HG03175 (cell line): Measurements from ENCODE around the gene FRMD4A.

Experiments
- ATAC-seq: cut with Tn5 transposase; IDR thresholded peaks from one replicate; pipeline ENCODE4 v1.9.1; 2021; ENCODE audit warnings: mild to moderate bottlenecking, moderate library complexity; ENCODE audit not compliant: unreplicated experiment

FRMD4A gene

DNA sequence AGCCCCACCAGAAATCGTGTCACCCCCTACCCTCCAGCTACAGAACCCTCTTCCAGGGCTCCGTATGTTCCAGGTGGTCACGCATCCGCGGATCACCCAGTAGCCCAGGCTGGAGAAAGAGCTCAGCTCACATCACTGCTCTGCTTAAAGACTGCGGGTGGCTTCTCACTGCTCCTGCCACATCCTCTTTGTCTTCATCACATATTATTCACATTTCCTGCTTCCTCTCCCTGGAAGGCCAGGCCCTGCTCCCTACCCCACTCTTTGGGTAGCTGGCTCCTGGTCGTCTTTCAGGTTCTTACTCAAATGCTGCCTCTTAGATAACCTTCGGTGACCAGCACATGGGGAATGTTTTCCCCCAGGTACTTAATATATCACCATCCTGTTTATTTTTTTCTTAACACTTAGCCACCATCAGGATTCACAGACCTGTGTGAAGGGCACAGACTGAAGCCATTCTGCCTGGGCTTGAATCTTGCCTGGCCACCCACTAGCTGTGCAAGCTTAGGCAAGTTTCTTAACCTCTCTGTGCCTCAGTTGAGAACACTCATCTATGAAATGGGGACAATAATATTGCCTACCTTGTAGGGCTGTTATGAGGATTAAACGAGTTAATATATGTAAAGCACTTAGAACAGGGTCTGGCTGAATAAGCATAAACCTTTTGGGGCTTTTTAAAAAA, 436.2 kb downstream of the FRMD4A start:
- no peak for ATAC-seq

DNA sequence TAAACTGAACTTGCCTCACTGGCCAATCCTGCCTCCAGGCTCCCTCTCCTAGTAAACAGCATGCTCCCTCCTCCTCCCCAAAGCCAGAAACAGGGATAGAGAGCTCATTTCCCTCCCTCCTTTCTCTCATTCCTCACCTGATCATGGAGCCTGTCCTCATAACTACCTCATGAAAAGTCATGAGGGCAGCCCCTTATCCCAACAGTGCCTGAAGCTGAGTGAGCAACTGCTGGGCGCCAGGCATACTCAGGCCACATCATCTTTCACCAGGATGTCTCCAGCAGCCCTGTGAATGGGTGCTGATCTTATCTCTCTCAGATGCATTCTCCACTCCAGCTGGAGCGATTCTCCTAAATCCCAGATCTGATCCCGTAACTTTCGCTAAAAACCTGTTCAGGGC, 436.8 kb downstream of the FRMD4A start:
- no peak for ATAC-seq

DNA sequence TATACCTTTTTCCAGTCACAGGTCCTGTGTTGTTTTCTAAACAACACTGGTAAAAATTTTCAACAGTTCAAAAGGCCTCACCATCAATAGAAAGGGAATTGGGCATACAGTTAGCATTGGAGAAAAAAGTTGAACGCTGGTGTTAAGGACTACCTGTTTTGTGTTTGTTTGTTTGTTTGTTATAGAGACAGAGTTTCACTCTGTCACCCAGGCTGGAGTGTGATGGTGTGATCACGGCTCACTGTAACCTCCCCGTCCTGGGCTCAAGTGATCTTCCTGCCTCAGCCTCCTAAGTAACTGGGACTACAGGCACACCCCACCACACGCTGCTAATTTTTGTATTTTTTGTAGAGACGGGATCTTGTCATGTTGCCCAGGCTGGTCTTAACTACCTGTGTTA, 437.9 kb downstream of the FRMD4A start:
- no peak for ATAC-seq

DNA sequence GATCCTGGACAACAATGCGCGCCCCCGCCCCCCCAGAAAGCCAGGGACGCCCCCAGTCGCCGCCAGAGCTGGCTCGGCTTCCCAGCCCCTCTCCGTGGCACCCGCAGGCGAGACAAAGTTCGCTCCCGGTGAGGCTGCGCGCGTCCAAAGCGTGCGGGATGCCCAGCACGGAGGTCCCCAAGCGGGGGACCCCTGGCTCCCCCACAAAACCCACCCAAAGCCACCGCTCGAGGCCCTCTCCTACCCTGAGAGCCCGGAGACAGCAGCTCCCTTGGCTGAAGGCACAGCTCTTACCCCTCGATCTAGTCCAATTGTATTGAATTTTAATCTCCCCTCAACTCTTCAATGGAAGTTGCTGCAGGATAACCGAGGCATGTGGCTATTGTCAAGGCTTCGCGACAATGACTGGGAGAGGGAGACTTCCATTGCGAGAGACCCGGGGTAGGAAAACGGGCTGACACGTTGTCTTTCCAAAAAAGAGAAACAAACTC, 438.7 kb downstream of the FRMD4A start:
- no peak for ATAC-seq

DNA sequence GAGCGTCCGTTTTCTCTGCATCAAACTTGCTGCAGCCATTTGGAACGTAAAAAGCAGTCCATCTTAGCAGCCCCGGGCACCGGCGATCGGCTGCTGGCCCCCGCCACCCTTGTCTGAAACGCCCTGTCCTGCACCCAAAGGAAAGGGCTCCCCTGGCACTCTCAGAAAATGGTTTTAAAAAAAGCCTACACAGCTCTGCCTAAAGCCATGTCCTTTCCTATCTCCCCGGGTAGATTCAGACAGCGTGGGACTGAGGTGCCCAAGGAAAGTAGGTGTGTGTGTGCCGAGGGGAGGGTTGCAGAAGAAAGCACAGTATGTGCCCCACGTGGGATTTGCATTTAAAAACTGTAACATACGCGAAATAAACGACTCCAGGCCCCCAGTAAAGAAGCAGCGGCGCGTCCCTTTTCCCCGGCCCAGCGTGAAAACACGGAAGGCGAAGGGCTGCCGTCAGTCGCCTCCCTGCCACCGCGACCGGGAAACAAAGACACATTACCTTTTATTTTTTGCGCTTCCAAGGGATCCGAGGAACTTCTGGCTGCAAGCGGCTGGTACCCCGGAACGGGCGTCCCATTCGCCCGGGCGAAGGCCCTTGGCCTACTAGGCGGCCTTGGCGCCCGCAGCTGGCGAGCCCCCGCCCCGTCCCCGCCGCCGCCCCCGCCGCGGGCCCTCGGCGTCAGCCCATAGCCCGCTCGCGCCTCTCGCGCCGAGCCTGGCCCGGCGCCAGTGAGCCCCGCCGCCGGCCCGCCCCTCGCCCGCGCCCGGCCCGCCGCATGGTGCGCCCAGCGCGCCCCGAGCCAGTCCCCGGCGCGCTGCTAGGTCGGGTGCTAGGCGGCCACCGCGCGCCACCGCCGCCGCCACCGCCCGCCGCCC, 439.4 kb downstream of the FRMD4A start:
- ATAC-seq, result no peak

DNA sequence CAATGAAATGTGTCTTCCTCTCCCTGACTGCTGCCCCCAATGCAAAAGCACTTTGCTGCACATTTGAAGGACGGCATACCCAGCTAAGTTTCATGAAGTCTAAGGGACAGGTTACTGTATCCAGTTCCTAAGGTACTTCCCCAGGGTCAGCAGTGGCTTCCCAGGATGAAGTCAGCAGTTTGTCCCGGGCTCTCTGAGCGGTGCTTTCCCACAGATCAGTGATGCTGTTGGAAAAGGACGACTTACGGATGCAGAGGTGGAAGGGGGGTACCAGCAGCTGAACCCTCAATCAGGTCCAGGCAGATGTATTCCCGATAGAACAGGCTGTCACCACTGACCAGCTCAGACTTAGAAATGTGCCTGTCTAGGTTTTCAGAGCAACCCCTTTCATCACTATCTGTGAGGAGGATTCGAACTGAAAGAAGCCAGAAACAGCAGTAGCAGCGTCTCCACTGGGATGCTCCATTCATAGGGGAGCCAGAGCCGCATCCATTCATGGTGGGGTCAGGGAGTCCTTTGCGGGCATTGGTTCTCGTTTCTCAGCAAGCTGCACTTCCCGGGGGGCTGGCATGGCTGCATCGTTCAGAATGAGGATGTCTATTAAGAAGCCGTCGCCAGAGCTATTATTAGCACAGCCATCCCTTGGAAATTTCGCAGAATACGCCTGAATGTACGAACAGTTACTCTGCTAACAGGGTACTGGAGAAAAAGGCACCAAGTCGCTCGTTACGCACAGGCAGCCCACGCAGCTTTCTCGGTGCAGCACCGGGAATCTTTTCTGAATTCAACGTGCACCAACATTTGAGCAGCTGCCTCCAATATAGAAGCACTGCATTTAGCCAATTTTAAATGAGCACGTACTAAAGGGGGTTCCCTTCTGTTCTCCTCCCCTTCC, 440.2 kb downstream of the FRMD4A start:
- ATAC-seq, result no peak

DNA sequence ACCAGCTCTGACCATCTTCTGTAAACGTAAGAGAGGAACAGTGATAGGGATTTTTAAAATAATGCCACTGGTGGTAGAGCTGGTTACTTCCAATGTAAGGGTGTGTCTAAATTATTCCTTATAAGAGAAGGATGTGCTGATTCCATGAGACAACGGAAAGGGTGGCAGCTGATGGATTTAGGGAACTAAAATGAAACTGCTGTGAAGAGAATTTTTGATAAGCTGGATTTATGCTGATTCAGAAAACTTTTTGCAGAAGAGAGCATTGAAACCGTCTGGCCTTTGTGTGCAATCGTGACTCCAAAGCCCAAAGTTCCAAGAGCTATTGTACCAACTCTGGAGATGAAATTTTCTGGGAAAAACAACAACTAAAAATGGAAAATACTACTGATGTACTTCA, 443.0 kb downstream of the FRMD4A start:
- no peak for ATAC-seq

- no peak for ATAC-seq
Observed at GRCh38 chr10:13885238-13885990, 445.3 kb downstream of the FRMD4A start.

- ATAC-seq, result no peak
Observed at GRCh38 chr10:13883636-13884444, 446.9 kb downstream of the FRMD4A start.

DNA sequence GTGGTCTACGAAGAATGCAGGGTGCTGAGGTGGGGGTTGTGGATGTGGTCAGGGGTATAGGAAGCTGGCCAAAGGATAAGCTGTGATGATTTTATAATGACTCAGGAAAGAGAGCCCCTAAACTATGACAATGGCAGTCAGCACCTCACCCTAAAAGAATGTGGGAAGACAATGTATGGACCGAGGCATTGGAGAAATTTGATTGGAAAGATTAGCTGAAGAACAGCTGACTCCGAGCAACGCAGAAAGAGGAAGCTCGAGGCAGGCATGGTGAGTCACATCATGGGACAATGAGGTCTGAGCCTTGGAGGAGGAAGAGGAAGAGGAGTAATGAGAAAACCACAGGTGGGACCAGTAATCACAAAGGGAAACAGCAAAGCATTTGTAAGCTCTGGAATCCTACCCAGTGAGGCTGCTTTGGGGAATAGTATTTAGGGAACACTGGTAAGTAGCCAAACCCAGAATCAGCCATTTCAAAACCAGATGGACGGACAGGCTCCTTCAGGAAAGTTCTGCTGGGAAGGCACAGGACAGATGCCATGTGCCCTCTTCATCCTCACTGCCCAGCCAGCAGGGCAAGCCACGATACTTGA, 448.5 kb downstream of the FRMD4A start:
- no peak for ATAC-seq

DNA sequence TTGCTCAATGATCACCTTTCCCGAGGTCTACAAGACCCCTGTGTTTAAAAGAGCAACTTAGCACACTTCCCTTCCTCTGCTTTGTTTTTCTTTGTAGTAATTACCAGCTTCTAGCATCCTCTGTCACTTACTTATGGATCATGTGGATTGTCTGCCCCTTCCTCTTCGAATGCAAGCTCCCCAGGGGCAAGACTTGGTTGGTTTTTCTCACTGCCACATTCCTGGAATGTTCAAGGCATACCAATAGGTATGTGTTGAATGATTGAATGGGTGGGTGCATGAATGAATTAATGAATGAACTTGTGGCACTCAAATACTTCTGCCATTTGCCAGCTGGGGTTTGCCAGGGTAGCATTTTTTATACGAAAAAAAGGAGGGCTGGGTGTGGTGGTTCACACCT, 450.0 kb downstream of the FRMD4A start:
- no peak for ATAC-seq

GRCh38 chr10:13877154-13877909, 453.4 kb downstream of the FRMD4A start:
- ATAC-seq, result no peak

GRCh38 chr10:13873196-13873595, 457.5 kb downstream of the FRMD4A start:
- no peak for ATAC-seq

DNA sequence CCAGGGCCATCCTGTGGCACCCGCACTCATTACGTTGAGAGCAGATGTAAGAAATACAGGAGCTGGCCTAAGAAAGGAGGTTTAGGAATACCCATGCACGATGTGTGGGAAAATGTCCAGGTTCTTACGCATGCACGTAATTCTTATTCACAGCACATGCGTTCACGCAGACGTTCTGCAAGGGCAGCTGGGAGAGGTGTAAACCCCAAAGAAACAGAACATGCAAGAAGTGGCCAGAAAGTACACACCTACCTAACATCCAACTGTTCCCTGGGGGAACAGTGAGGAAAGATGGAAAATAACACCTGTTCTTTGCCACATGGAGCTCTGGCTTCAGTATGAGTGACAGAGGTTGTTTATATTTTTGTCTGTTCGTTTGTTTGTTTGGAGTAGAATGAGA, 458.3 kb downstream of the FRMD4A start:
- no peak for ATAC-seq

DNA sequence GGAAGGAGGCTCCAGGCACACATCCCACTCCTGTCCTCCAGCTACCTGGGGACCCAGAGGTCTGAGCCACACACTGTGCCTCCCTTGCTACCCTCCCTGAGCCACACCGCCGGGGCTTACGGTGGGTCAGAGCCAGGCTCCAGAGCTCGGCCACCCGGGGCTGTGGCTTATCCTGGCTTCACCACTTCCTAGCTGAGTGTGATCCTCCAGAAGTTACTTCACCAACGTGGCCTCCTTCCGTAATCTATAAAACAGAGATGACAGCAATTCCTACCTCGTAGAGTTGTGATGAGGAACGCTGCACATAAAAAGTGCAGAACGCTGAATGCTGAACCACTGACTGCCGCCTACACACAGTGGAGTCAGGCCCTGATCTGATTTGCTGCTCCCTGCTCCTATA, 458.9 kb downstream of the FRMD4A start:
- no peak for ATAC-seq

GRCh38 chr10:13871011-13871410, 459.7 kb downstream of the FRMD4A start:
- ATAC-seq, result no peak

- ATAC-seq, result no peak
Observed at GRCh38 chr10:13869295-13869664, 461.4 kb downstream of the FRMD4A start.

DNA sequence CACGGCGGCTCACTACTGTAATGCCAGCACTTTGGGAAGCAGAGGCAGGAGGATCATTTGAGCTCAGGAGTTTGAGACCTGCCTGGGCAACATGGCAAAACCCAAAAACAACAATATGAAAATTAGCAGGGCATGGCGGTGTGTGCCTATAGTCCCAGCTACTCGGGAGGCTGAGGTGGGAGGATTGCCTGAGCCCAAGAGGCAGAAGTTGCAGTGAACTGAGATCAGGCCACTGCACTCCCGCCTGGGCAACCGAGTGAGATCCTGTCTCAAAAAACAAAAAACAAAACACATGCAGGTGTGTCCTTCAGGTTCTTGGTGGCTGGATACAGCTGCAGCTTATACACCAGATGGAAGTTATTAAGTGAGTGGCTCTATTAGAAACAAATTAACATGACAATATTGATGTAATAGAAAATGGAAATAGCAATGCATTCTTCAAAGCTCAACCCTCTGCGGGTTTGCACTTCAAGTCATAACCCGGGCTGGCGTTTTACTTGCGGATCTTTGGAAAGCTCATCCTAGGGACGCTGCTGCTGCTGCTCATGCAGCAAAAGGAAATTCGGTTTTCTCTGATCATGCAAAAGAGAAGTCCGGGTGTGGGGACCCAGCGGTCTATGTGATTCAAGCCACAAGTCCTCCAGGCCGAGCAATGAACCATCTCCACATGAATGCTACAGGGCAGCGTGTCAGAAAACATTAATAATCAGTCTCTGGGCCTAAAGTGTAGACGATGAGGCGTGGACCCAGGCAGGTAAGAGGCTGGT, 462.0 kb downstream of the FRMD4A start:
- ATAC-seq, result no peak
